ENCODE measurements around the gene CTDSP2.
A peak's percentile ranks its signal among the peaks of the same experiment; 100 is the strongest.

Gene CTDSP2

DNA sequence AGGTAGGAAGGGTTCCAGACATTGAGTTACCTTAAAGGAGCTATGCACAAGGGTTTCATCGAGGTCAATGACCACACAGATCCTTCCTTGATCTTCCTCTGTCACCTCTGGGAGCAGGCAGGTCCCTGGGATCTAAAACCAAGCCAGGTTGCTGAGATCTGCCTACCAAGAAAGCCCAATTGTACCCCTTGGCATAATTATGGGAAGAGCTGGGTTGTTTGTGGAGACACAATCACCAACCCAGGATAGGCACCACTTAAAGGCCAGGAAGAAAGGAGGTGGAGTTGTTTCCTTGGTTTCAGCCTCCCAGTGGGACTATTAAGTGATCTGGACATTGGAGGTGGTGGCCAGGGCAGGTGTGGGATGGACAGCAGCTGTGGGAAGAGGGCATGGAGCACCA, 19.6 kb downstream of the CTDSP2 start:
- H3K27ac ChIP-seq = no peak overlapping the region
- TF ChIP-seq ZFX (IDR thresholded peaks at IDR 0.05; ENCODE audit: borderline replicate concordance) = no peak
- TF ChIP-seq, protein P1, sequence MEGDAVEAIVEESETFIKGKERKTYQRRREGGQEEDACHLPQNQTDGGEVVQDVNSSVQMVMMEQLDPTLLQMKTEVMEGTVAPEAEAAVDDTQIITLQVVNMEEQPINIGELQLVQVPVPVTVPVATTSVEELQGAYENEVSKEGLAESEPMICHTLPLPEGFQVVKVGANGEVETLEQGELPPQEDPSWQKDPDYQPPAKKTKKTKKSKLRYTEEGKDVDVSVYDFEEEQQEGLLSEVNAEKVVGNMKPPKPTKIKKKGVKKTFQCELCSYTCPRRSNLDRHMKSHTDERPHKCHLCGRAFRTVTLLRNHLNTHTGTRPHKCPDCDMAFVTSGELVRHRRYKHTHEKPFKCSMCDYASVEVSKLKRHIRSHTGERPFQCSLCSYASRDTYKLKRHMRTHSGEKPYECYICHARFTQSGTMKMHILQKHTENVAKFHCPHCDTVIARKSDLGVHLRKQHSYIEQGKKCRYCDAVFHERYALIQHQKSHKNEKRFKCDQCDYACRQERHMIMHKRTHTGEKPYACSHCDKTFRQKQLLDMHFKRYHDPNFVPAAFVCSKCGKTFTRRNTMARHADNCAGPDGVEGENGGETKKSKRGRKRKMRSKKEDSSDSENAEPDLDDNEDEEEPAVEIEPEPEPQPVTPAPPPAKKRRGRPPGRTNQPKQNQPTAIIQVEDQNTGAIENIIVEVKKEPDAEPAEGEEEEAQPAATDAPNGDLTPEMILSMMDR (IDR thresholded peaks at IDR 0.05) = no peak

DNA sequence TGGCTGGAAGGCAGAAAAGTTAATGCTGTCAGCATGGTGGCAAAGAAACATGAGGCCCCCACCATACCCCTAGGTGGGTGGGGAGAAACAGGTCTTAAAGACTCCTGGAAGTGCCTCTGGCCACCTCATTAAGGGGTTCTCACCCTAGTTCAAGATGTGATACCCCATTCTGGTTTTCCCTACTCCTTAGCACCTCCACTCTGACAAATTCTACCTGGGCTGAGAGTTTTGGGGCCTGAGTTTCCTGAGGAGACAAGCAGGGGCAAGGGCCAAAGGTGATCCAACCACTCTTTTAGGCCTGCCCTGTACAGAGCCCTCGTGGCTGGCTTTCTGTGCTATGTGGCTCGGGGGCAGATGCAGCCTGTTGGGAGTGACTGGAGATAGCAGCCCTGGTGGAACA, 20.1 kb downstream of the CTDSP2 start:
- no peak overlapping the region for H3K27ac ChIP-seq
- TF ChIP-seq, protein P1 (IDR thresholded peaks at IDR 0.05) = no peak
- no peak for TF ChIP-seq ZFX (IDR thresholded peaks at IDR 0.05; ENCODE audit: borderline replicate concordance)

DNA sequence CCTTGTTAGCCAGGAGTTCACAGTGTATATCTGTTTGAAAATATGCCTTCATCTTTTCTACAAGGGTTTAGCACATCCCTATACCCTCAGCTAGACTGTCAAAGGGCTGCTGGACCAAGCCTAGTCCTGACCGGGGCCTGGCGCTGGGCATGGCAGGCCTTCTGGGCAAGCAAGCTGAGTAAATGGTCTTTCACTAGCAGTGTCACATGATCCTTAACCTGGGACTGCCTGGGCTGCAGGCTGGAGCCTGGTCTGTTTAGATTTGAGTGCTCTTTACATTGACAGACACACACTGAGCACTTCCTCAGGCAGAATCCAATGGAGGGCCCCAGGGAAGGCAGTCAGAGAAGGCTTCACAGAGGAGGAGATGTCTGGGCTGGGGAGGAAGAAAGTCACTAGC, 21.1 kb downstream of the CTDSP2 start:
- H3K27ac ChIP-seq = no peak overlapping the region
- TF ChIP-seq, protein P1 (IDR thresholded peaks at IDR 0.05) = no peak
- TF ChIP-seq ZFX (IDR thresholded peaks at IDR 0.05; ENCODE audit: borderline replicate concordance) = no peak

DNA sequence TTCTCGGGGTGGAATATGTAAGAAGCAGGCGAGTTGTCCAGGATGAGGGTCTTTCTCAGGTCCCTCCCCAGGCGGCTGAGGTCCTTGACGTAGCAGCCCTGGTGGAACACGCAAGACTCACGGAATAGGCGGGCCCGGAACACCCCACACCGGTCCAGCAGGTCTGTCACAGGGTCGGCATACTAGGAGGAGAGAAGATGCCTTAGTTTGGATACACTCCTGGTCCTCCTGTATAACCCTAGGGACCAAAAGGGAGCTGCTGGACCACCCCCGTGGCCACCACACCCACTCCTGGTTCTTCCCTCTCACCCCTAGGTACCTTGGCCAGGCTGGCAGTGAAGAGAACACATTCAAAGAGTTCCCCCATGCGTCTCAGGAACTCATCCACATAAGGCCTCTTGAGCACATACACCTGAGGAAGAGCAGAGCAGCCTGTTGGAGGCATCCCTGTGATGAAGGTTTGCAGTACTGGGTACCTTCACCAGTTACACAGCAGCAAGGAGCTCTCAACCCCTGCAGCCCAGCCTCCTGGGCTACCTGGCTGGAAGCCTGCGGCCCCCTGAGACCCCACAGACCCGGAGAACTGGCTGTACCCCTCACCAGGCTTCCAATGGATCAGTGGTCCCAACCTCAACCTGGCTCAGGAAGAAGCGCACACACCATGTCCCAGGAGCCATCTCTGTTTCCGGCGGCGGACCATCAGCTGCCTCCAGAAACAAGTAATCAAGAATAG, 22.5 kb downstream of the CTDSP2 start:
- no peak for TF ChIP-seq ZFX (IDR thresholded peaks at IDR 0.05; ENCODE audit: borderline replicate concordance)
- TF ChIP-seq, protein P1 (IDR thresholded peaks at IDR 0.05) = no peak

DNA sequence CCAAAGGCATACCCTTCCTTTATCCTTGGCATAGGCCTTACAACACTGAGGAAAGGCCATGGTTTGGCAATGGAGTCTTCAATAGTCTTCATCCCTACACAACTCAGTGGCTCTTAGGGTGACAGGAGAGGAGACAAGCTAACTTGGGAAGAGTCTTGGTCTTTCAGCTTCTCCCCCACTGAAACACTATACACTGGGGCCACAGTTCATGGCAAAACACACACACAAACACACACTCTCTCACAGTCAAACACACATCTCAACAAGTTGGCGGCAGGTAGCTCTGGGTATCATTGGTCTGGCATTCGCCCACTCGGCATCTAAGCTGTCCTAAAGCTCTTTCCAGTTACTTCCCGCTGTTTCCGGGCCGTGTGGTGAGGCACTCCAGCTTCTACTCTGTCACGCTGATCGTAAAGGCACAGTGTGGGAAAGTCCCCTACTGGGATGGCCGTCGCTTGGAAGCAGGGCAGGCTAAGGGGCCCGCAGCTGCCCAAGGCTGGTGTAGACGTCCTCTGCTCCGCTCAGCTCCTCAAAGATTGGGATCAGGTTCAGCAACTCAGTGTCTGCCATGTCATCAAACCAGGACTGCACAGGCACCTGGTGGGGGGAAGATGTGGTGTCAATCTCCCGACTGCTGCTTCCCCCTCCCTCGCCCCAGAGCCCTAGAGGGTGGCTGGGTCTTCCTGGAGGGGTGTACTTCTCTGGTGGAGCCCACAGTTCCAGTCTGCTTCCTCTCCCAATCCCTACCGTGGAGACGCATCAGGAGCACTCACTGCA, 23.2 kb downstream of the CTDSP2 start:
- TF ChIP-seq, protein P1 (IDR thresholded peaks at IDR 0.05) = no peak
- TF ChIP-seq ZFX (IDR thresholded peaks at IDR 0.05; ENCODE audit: borderline replicate concordance) = no peak
- H3K27ac ChIP-seq = no peak overlapping the region

More for the DNA sequence above, 22.5 kb downstream of the CTDSP2 start:
- H3K27ac ChIP-seq = no peak overlapping the region

DNA sequence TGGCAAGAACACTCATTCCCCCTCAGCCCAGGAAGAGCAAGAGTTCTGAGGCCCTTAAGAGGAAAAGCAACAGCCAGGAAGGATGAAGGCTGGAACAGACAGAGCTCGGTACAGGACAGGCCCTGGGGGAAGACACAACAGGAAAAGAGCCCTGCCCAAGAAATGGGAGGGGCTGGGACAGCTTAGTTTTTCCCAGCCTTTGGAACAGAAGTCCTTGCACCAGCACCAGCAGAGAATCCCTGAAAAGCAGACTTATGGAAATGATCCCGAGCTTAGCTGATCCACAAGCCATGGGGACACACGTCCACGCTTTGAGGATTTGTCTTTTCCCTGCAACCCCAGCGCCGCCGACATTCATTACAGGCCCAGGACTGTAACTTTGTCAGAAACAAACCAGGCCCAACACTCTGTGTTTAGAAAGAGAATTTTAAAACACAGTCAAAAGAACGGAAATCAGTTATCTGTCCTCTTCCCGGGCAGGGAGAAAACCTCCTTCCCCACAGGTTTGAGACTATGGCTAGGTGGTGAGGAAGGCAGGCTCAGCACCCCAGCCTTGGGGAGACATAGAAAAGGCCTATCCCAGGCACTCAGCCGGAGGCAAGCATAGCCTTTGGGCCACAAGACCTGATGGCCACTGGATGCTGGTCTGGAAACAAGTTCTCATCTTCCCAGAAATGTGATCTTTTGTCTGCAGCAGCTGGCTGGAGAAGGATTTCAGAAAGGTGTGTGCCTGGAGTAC, 24.0 kb downstream of the CTDSP2 start:
- H3K27ac ChIP-seq = 0 out of 2 replicates have a peak overlapping the region, but pooled peaks have one; percentile 10
- TF ChIP-seq ZFX (IDR thresholded peaks at IDR 0.05; ENCODE audit: borderline replicate concordance) = no peak
- TF ChIP-seq, protein P1 (IDR thresholded peaks at IDR 0.05) = no peak

All from 22Rv1 (cell line).